Activated gamma-delta T cell treated with anti-CD3 and anti-CD28 coated beads, Interleukin-2, amount 50 U/mL, for 16 hours (primary cell): ENCODE data around the gene DPP4.

ENCODE experiments used
- DNase-seq: peaks from one replicate; pipeline ENCODE4 v3.0.0-alpha.2; 2020; ENCODE audit warnings: low read depth

DPP4 gene

DNA sequence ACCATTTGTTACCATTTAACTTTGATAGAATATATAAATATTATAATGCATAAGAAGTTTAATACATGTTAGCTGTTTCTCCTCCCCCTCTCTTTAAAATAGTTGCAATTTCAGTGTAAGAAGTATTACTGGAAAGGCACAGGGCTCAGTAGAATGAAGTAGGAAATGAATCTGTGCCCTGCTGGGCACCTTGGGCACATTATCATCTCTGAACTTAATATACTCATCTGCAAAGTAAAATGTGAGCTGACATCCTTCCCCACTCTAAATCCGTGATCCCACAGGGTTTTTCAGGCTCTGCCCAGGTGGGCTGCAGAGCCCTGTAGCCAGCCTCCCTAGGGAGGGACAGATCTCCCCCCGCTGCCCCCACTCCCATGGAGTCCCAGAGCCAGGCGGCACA, 56.8 kb downstream of the DPP4 start:
- no peak for DNase-seq

GRCh38 chr2:162016080-162016479, 57.9 kb downstream of the DPP4 start:
- DNase-seq = no peak

DNA sequence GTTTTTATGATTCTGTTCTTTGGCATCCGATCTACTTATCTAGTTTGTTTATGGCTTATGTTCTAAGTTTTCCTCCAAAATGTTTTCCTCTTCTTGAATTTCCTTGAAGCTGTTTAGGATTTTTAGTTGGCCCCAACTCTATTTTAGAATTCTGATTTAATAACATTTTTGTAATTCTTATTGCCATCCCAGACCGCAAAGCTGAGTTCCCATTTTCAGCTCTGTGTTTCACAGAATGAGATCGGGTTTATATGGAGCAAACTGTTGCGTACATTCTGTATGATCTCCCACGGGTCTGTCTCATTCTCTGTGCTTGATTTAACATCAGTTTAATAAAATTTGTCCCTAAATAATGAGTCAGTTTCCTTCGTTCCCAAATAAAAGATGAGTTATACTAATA, 59.3 kb downstream of the DPP4 start:
- DNase-seq = no peak

DNA sequence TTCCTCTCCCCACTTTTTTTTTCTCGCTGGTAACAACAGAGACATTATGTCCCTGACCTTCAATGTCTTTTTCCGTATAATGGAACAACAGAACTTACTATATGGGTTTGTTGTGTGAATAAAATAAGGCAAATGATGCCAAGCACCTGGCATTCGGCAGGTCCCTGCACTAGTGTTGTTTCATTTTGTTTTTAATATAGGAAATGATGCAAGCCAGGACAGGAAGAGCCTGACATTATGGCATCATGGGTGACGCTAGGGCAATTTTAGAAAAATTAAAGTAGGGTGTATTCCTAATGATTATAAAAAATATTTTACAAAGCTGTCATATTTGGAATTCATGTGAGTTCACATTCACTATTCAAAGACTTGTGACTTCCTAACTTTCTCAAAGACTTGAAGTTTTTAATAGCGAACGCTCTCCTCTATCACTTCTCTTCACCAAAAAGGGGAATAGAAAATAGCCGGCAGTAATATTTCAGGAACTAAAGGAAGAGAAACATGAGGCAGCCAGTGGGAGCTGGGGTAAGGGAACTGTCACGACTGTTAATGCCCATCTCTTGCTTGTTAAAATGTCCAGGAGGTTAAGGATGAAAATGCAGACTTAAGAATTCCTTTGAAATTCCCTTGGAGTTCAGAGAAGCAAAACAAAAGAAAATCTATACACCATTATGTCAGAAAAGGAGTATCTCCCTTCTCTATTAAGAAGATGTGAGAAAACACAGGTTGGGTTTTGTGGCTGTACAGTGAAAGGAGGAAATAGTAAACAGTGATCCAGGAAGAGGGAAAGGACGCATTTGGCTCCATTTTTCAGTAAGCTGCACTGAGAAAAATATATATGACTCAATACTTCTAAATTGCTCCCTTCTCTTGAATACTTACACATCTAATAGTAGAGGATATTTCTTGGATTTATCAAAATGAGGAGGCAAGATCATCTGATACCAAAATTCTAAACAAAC, 60.2 kb downstream of the DPP4 start:
- no peak for DNase-seq

GRCh38 chr2:162012565-162013058, 61.4 kb downstream of the DPP4 start:
- DNase-seq = no peak

- DNase-seq = no peak
Observed at GRCh38 chr2:162011706-162012564, 62.1 kb downstream of the DPP4 start.

- DNase-seq = no peak
Observed at GRCh38 chr2:162009543-162009942, 64.5 kb downstream of the DPP4 start.

DNA sequence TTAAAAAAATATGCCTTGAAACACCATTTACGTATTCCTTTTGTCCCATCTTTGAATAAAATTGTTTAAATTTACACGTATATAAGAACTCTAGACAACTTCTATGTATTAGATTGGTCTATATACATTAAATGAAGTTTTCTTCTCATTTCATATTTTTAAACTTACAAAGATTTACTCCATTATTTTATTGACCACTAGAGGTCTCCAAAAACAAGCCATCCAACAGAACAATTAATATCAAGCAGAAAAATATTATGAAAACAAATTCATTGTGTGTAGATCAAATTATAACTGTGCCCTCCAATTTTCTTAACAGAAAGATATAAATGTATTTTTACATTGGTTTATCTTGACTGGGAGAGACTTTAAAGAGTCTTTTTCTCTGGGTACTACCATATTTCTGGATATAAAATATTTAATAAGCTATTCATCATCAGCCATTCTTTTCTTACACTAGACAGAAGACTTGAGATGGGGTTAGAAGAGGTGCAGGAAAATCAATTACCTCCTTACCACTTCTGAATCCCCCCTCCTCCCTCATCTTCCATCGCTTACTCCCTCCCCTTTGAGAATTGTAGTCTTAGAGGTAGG, 66.5 kb downstream of the DPP4 start:
- DNase-seq = no peak

DNA sequence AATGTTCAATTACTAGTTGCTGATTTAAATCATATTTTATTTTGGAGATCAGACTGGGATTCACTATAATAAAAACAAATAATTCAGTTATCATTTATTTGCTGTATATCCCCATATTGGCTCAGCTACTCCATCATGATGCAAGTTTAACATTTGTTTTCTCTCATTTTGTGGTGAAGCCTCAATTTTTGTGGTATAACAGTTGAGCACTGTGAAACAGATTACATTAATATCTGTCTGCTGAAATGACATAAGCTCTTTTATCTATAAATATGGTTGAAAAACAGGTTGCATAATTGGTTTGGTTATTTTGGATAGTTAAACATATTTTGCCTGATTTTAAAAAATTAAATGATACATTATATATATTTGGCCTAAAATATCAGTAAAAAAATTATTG, 67.7 kb downstream of the DPP4 start:
- DNase-seq = no peak

- no peak for DNase-seq
Observed at GRCh38 chr2:162004031-162004430, 70.0 kb downstream of the DPP4 start.

DNA sequence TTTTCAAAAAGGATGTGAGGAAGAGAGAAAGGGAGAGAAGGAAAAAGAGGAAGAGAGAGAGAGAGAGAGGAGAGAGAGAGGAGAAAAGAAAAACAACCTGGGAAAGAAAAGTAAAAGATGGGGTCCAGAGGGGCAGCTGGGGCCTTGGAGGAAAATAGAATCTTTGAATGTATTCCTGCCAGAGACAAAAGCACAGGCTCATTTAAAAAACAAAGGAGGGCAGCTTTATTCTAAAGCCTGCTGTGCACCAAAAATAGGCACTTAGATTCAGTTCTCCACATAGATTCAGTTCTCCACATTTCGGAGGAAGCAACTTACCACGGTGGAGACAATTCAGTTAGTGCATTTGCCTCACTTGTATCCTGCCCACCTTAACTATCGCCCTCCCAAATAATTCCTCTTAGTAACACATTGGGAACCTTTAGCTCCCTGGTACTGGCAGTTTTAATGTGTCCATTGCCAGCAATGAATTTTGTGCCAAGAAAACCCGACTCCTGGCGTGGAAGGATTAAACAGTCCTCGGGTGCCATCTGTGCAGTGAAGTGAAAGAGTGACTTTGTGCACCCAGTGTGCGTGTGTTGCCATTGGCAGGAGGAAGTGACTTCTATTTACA, 71.3 kb downstream of the DPP4 start:
- DNase-seq = no peak

DNA sequence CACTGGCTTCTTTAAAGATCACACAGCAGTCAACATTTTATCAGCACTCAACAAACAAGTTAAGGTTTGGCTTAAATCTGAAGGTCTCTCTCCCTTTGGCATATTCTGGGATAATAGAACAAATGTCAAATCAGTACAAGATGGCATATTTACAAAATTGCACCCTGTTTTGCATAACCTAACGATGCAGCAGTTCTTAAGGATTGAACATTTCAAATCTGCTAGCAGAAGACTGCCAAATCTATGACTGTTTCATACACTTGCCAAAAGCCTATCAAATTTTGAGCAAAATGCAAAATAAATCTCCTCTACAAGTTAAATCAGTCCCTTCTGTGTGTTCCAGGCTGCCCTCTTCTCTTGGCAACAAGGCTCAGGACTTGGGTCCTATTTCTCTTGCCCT, 73.6 kb downstream of the DPP4 start:
- no peak for DNase-seq

- DNase-seq = no peak
Observed at GRCh38 chr2:161999321-161999720, 74.7 kb downstream of the DPP4 start.

- no peak for DNase-seq
Observed at GRCh38 chr2:161998857-161999256, 75.2 kb downstream of the DPP4 start.

DNA sequence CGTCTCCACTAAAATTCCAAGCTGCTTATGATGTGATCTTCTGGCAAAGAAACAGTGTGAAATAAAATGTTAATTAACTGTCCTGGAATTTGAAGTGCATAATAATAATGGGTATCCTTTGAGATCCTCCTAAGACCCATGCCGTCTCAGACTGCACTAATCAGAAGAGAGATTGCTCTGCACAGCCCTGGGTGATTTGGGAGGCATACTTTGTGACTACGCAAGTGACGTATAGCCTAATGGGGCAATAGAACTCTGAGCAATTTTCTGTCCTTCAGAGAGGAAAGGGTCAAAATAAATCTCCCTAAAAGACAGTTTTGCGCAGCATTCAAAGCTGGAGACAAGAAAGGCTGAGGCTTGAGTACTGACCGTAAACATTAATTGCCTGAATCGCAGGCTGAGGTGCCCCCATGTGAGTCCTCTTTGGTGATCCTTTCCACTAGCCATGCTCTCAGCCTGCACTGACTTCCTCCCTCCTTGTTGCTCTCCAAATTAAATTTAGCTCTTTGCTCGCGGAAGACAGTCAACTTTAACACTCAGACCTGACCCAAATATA, 76.0 kb downstream of the DPP4 start:
- DNase-seq = no peak

DNA sequence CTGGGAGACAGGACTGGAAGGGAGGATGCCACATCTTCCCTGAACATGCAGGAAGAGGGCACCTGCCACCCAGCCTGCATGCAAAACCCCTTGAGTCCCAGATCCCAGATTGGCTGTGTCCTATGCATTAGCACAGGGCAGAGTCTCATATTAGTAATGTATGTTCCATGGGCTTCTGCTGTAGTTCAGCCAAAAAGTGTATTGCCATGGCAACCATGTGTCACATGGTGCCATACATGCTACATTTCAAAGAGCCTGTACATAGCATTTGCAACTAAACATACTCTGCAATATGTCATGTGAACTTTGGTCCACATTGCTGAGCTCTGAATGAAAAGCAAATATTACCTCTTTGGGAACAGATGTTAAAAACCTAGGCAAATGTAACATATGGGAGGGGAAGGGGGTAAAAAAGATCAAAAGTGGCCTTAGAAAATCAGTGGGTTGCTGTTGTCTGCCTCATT, 78.4 kb downstream of the DPP4 start:
- no peak for DNase-seq

GRCh38 chr2:161994761-161995520, 79.1 kb downstream of the DPP4 start:
- DNase-seq = no peak

GRCh38 chr2:161992531-161992930, 81.5 kb downstream of the DPP4 start:
- peak; percentile 32 for DNase-seq

DNA sequence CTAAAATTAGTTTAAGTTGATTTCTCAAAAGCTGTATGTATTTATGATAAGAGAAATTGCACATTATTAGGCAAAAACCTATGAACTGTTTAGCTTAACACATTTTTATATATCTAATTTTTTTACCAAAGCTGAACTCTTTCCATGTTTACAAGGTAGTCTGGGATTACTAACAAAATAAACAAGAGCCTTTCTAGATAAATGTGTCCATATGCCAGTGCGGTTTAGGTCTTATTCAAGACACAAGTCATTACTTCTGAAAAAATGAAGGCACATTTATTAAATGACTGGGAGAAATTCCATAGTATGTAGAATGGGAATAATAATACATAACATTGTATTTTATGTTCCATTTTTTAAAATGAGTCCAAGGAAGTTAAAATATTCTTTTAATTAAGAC, 82.0 kb downstream of the DPP4 start:
- DNase-seq = no peak

- DNase-seq = no peak
Observed at GRCh38 chr2:161990741-161991140, 83.3 kb downstream of the DPP4 start.

GRCh38 chr2:161990036-161990435, 84.0 kb downstream of the DPP4 start:
- no peak for DNase-seq
